H9 (cell line): ENCODE measurements around the gene TACR1. TPM values are rescaled to one million over a fixed set of nuclear protein-coding genes. Genes with fewer than 3 reads are reported as not detected.

Experiments used
- DNase-seq: peaks from one replicate; pipeline ENCODE4 v3.0.0-alpha.2; 2017
- H2AFZ ChIP-seq: one replicate; pipeline ENCODE4 v1.6.1; 2013; ENCODE audit warnings: mild to moderate bottlenecking, low read length, control low read depth, moderate library complexity
- H2AK5ac ChIP-seq: 2 replicates; pipeline ENCODE4 v1.6.1; 2013; ENCODE audit warnings: low read length, control low read depth, mixed read lengths; ENCODE audit not compliant: insufficient read length
- H2BK120ac ChIP-seq: one replicate; pipeline ENCODE4 v1.6.1; 2013; ENCODE audit warnings: low read depth, mild to moderate bottlenecking, low read length, control low read depth, inconsistent platforms; ENCODE audit not compliant: poor library complexity, severe bottlenecking
- H2BK12ac ChIP-seq: 2 replicates; pipeline ENCODE4 v1.6.1; 2013; ENCODE audit warnings: low read length, control low read depth, mixed read lengths, low read depth; ENCODE audit not compliant: insufficient read length
- H2BK15ac ChIP-seq: 2 replicates; pipeline ENCODE4 v1.6.1; 2013; ENCODE audit warnings: low read depth, low read length, control low read depth
- H2BK20ac ChIP-seq: one replicate; pipeline ENCODE4 v1.6.1; 2013; ENCODE audit warnings: low read depth, mild to moderate bottlenecking, low read length, control low read depth, inconsistent platforms; ENCODE audit not compliant: poor library complexity, severe bottlenecking
- H2BK5ac ChIP-seq: 2 replicates; pipeline ENCODE4 v1.6.1; 2013; ENCODE audit warnings: low read length, control low read depth, mixed read lengths; ENCODE audit not compliant: insufficient read length
- H3K14ac ChIP-seq: 2 replicates; pipeline ENCODE4 v1.6.1; 2013; ENCODE audit warnings: low read length, control low read depth; ENCODE audit not compliant: insufficient read depth
- H3K18ac ChIP-seq: 2 replicates; pipeline ENCODE4 v1.6.1; 2013; ENCODE audit warnings: low read depth, mild to moderate bottlenecking, mixed read lengths, low read length, control low read depth; ENCODE audit not compliant: insufficient read length
- H3K23ac ChIP-seq: 2 replicates; pipeline ENCODE4 v1.6.1; 2013; ENCODE audit warnings: low read length, control low read depth, mixed read lengths, low read depth; ENCODE audit not compliant: insufficient read length
- H3K23me2 ChIP-seq: 2 replicates; pipeline ENCODE4 v1.6.1; 2013; ENCODE audit warnings: low read depth, mild to moderate bottlenecking, mixed read lengths, low read length, control low read depth; ENCODE audit not compliant: insufficient read length, poor library complexity, severe bottlenecking
- H3K27ac ChIP-seq: 2 replicates; pipeline ENCODE4 v1.5.1; 2013; ENCODE audit warnings: low read length, control low read depth, mixed read lengths, low read depth; ENCODE audit not compliant: insufficient read length
- H3K27me3 ChIP-seq: 2 replicates; pipeline ENCODE4 v1.6.1; 2013; ENCODE audit warnings: low read length, control low read depth, inconsistent platforms; ENCODE audit not compliant: insufficient read depth
- H3K4ac ChIP-seq: 2 replicates; pipeline ENCODE4 v1.6.1; 2013; ENCODE audit warnings: low read depth, mild to moderate bottlenecking, control low read depth, inconsistent platforms, low read length, moderate library complexity
- H3K4me1 ChIP-seq: 2 replicates; pipeline ENCODE4 v1.6.1; 2013; ENCODE audit warnings: low read length, control low read depth, inconsistent platforms; ENCODE audit not compliant: insufficient read depth
- H3K4me2 ChIP-seq: 2 replicates; pipeline ENCODE4 v1.6.1; 2013; ENCODE audit warnings: low read length, control low read depth, mixed read lengths; ENCODE audit not compliant: insufficient read length, insufficient read depth
- H3K56ac ChIP-seq: 2 replicates; pipeline ENCODE4 v1.6.1; 2013; ENCODE audit warnings: low read depth, mild to moderate bottlenecking, mixed read lengths, low read length, control low read depth; ENCODE audit not compliant: insufficient read length
- H3K79me1 ChIP-seq: 2 replicates; pipeline ENCODE4 v1.6.1; 2013; ENCODE audit warnings: low read depth, mild to moderate bottlenecking, moderate library complexity, low read length, control low read depth, inconsistent platforms; ENCODE audit not compliant: insufficient read depth, poor library complexity, severe bottlenecking
- H3K79me2 ChIP-seq: 2 replicates; pipeline ENCODE4 v1.6.1; 2013; ENCODE audit warnings: low read length, control low read depth, inconsistent platforms; ENCODE audit not compliant: insufficient read depth
- H3K9ac ChIP-seq: 2 replicates; pipeline ENCODE4 v1.6.1; 2013; ENCODE audit warnings: low read length, control low read depth, mixed read lengths; ENCODE audit not compliant: insufficient read length; ENCODE audit errors: extremely low read depth
- H3K9me3 ChIP-seq: one replicate; pipeline ENCODE4 v1.6.1; 2013; ENCODE audit warnings: low read depth, low read length, inconsistent platforms; ENCODE audit not compliant: control insufficient read depth
- H3T11ph ChIP-seq: one replicate; pipeline ENCODE4 v1.6.1; 2013; ENCODE audit warnings: mild to moderate bottlenecking, low read length, control low read depth, inconsistent platforms
- H4K20me1 ChIP-seq: one replicate; pipeline ENCODE4 v1.6.1; 2013; ENCODE audit not compliant: control insufficient read depth, insufficient read length, insufficient read depth
- H4K5ac ChIP-seq: 2 replicates; pipeline ENCODE4 v1.6.1; 2013; ENCODE audit warnings: low read depth, mild to moderate bottlenecking, mixed read lengths, low read length, control low read depth; ENCODE audit not compliant: insufficient read length
- H4K8ac ChIP-seq: replicated peaks from 2 replicates; pipeline ENCODE4 v1.6.1; 2013; ENCODE audit warnings: low read length, control low read depth, mixed read lengths, low read depth; ENCODE audit not compliant: insufficient read length
- H4K91ac ChIP-seq: 2 replicates; pipeline ENCODE4 v1.6.1; 2013; ENCODE audit warnings: low read depth, mild to moderate bottlenecking, moderate library complexity, mixed read lengths, low read length, control low read depth; ENCODE audit not compliant: insufficient read length
- H3K27ac Mint-ChIP-seq, 3 experiments: 2 replicates in 2 of 3; 3 replicates in 1 of 3; pipeline ENCODE4 v1.8.0; 2020 to 2021; ENCODE audit warnings: mixed read lengths in 3 of 3, mild to moderate bottlenecking in 1 of 3, moderate library complexity in 1 of 3
- H3K27me3 Mint-ChIP-seq: 2 replicates; pipeline ENCODE4 v1.8.0; 2021; ENCODE audit warnings: low read depth, mild to moderate bottlenecking, moderate library complexity, mixed read lengths
- H3K36me3 Mint-ChIP-seq, 3 experiments: 2 replicates in 2 of 3; 3 replicates in 1 of 3; pipeline ENCODE4 v1.8.0; 2020 to 2021; ENCODE audit warnings: low read depth in 3 of 3, mixed read lengths in 3 of 3; ENCODE audit not compliant: insufficient read depth in 1 of 3
- H3K4me1 Mint-ChIP-seq, 2 experiments: 2 replicates each; pipeline ENCODE4 v1.8.0; 2020; ENCODE audit warnings: mixed read lengths in 2 of 2
- H3K4me3 Mint-ChIP-seq, 2 experiments: 2 replicates in 1 of 2; 3 replicates in 1 of 2; pipeline ENCODE4 v1.8.0; 2020 to 2021; ENCODE audit warnings: mild to moderate bottlenecking in 2 of 2, mixed read lengths in 2 of 2, moderate library complexity in 1 of 2
- H3K9me3 Mint-ChIP-seq, 2 experiments: 2 replicates in 1 of 2; 3 replicates in 1 of 2; pipeline ENCODE4 v1.8.0; 2020; ENCODE audit warnings: mild to moderate bottlenecking in 2 of 2, mixed read lengths in 2 of 2, moderate library complexity in 1 of 2
- WGBS: extraction: QIAGEN DNeasy Blood & Tissue Kit; methylation state at CpG from one replicate; pipeline ENCODE4 v1.1.7; 2013; ENCODE audit warnings: missing lambda C conversion rate, low lambda C conversion rate, mixed read lengths; ENCODE audit not compliant: insufficient read length; ENCODE audit errors: extremely low coverage; 5-methylcytosine and 5-hydroxymethylcytosine counted together
- microRNA-seq: library from miRNA; unstranded; fragments of <30 nt; microRNA quantifications from one replicate; pipeline ENCODE4, GENCODE V29; 2020; ENCODE audit warnings: borderline microRNAs expressed
- total RNA-seq: library from RNA; stranded (reverse); gene quantifications from 2 replicates; pipeline ENCODE4 v1.2.1, GENCODE V29; 2021
- TF ChIP-seq, protein P1 (sequence below): fragments of 200-600 bp; sonication (generic); conservative IDR thresholded peaks from 3 replicates; pipeline ENCODE4 v1.8.0; 2021; ENCODE audit warnings: antibody characterized with exemption, mild to moderate bottlenecking

Gene TACR1
- total RNA-seq, 1 experiment from 2014 or later: 1.4 TPM

DNA sequence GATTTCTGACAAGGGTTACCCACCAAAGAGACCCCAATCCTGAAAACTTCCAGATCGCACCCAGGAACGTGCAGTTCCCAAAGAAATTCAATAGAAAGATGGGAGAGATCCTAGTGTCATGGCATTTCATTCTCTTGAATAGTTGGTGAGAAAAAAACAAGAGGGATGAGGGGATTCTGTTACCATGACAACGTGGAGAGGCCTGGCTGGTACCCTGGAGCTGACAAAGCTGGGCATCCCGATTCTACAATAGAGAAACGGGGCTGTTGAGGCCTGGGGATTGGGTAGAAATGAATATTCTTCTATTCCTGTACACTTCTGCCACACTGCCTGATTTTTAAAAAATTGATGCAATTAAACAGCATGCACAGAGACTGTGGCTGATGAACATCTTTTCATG lies 199.9 kb downstream of the TACR1 start:
- Histone ChIP-seq H3K79me2 (no peaks in the 10 kb centered on the region), H2BK20ac (no peak overlapping the region), H3K4me2 (no peak overlapping the region), H4K20me1 (no peaks in the 10 kb centered on the region), H4K91ac (no peak overlapping the region), H4K5ac (no peak overlapping the region), H3K4me1 (peaks cover 3% of the 10 kb centered on the region; the same call in 1 of the 2 replicates), H3K4ac (no peak overlapping the region), H3K27me3 (no peaks in the 10 kb centered on the region), H3K18ac (no peak overlapping the region), H3K79me1 (no peaks in the 10 kb centered on the region), H3K27ac (no peak overlapping the region), H3K56ac (no peak overlapping the region), H4K8ac (no peak overlapping the region), H2BK120ac (no peak overlapping the region), H3K14ac (no peak overlapping the region), H3K23ac (no peak overlapping the region), H2BK5ac (no peak overlapping the region), H2BK12ac (no peak overlapping the region), H3K23me2 (no peaks in the 10 kb centered on the region), H3K9me3 (no peaks in the 10 kb centered on the region), H2BK15ac (no peak overlapping the region), H2AFZ (no peak overlapping the region), H2AK5ac (no peak overlapping the region), H3T11ph (no peak overlapping the region), H3K9ac (no peak overlapping the region)
- no peaks in the 10 kb centered on the region for H3K9me3 Mint-ChIP-seq
- no peak overlapping the region for H3K4me3 Mint-ChIP-seq
- H3K4me1 Mint-ChIP-seq: peaks cover 8 to 9% of the 10 kb centered on the region in 2 experiments
- TF ChIP-seq, protein P1, sequence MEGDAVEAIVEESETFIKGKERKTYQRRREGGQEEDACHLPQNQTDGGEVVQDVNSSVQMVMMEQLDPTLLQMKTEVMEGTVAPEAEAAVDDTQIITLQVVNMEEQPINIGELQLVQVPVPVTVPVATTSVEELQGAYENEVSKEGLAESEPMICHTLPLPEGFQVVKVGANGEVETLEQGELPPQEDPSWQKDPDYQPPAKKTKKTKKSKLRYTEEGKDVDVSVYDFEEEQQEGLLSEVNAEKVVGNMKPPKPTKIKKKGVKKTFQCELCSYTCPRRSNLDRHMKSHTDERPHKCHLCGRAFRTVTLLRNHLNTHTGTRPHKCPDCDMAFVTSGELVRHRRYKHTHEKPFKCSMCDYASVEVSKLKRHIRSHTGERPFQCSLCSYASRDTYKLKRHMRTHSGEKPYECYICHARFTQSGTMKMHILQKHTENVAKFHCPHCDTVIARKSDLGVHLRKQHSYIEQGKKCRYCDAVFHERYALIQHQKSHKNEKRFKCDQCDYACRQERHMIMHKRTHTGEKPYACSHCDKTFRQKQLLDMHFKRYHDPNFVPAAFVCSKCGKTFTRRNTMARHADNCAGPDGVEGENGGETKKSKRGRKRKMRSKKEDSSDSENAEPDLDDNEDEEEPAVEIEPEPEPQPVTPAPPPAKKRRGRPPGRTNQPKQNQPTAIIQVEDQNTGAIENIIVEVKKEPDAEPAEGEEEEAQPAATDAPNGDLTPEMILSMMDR: no peak
- no peak for DNase-seq
- H3K27ac Mint-ChIP-seq: no peak overlapping the region
- H3K27me3 Mint-ChIP-seq: no peaks in the 10 kb centered on the region
- H3K36me3 Mint-ChIP-seq: peaks cover 4 to 14% (median 12%) of the 10 kb centered on the region in 3 experiments; a peak in 4 of 7 replicates
- WGBS: no CpG with 5 or more reads among the region's 5 CpGs

Small RNA genes within 50 kb of the gene (microRNA-seq; reads per million reads assigned to microRNA genes)
- not detected for gene MIR5000

Other genes with a start within 250 kb of the TACR1 start
- 34.4 and 44.7 TPM in 2 replicates for gene POLE4, start 240.9 kb downstream of the TACR1 start, total RNA-seq